ENCODE results near the gene GABRP.

The GABRP gene

DNA sequence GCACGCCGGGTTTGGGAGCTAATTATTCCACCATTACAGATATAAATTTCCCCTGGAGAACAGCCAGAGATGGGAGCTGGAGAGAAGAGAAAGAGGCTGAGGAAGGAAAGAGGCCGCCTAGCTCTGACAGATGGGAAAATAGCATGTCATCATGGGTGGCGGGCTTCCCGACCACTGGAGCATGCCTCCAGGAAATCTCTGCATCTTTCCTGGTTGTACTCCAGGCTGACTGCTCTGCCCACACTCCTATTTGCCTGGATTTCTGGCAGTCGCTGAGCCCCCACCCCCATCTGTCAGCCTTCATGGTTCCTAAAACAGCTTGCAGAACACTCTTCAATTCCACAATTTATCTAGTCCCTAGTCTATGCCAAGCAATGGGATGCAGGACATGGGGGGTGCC lies 14.3 kb upstream of the GABRP start:
- no peak for TF ChIP-seq PPARA (CRISPR knock-in tag; IDR thresholded peaks at IDR 0.05; ENCODE audit: borderline replicate concordance)
- TF ChIP-seq ARNTL (CRISPR knock-in tag; IDR thresholded peaks at IDR 0.05; ENCODE audit: borderline replicate concordance, low read depth): no peak
- no peak for TF ChIP-seq ZFP30 (CRISPR knock-in tag; IDR thresholded peaks at IDR 0.05)
- ATAC-seq: no peak

DNA sequence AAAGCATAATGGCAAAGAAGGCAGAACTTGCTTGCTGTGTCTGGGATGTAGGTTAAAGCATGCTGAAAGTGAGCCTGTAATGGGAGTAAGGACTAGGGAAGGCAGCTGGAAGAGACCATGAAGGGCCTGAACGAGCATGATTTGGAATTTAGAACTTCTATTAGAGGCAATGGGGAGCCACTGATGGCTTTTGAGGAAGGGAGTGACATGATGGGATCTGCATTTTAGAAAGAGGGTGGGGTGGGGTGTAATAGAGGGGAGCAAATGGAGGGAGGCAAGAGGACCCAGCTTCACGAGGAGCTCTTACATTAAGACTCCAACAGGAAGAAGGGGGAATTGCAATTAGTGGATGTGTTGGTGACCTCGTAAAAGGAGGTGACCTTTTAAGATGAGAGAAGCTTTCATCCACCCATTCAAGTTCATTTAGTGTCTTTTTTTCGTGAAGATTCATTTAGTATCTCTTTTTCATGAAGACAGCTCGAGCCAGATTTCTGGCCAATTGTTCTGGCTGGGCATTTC lies 13.6 kb upstream of the GABRP start:
- no peak for ATAC-seq

DNA sequence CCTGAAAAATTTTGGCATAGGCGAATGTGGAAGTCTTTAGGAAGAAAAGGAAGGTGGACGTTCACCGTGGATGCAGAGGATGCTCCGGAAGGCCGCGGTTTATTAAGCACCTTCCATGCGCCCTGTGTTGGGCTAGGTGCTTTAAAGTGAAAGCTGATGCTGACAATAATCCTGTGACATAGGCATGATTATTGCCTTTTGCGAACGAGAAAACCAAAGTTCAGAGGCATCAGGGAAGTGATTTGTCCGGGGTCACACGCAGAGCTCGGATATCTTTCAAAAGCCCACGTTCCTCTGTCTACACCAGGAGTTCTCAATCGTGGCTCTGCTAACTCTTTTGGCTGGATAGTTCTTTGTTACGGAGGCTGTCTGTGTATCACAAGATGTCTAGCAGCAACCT lies 12.0 kb upstream of the GABRP start:
- no peak for ATAC-seq
- TF ChIP-seq ZNF70 (CRISPR knock-in tag; IDR thresholded peaks at IDR 0.05) (no peak), PPARA (CRISPR knock-in tag; IDR thresholded peaks at IDR 0.05; ENCODE audit: borderline replicate concordance) (no peak), ESRRG (CRISPR knock-in tag; IDR thresholded peaks at IDR 0.05) (no peak), OSR1 (CRISPR knock-in tag; IDR thresholded peaks at IDR 0.05) (no peak), ZNF565 (CRISPR knock-in tag; conservative IDR thresholded peaks at IDR 0.05; ENCODE audit: low read depth) (no peak), CSDC2 (CRISPR knock-in tag; IDR thresholded peaks at IDR 0.05) (no peak), BACH2 (CRISPR knock-in tag; IDR thresholded peaks at IDR 0.05; ENCODE audit: borderline replicate concordance) (no peak), ISL1 (CRISPR knock-in tag; IDR thresholded peaks at IDR 0.05) (no peak), ZC3H10 (CRISPR knock-in tag; IDR thresholded peaks at IDR 0.05) (no peak), RARB (CRISPR knock-in tag; IDR thresholded peaks at IDR 0.05) (no peak), TOX (CRISPR knock-in tag; IDR thresholded peaks at IDR 0.05; ENCODE audit: borderline replicate concordance) (no peak)
- TF ChIP-seq, protein P1, sequence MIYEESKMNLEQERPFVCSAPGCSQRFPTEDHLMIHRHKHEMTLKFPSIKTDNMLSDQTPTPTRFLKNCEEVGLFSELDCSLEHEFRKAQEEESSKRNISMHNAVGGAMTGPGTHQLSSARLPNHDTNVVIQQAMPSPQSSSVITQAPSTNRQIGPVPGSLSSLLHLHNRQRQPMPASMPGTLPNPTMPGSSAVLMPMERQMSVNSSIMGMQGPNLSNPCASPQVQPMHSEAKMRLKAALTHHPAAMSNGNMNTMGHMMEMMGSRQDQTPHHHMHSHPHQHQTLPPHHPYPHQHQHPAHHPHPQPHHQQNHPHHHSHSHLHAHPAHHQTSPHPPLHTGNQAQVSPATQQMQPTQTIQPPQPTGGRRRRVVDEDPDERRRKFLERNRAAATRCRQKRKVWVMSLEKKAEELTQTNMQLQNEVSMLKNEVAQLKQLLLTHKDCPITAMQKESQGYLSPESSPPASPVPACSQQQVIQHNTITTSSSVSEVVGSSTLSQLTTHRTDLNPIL (CRISPR knock-in tag; IDR thresholded peaks at IDR 0.05; ENCODE audit: low read depth): no peak
- TF ChIP-seq, protein P2, sequence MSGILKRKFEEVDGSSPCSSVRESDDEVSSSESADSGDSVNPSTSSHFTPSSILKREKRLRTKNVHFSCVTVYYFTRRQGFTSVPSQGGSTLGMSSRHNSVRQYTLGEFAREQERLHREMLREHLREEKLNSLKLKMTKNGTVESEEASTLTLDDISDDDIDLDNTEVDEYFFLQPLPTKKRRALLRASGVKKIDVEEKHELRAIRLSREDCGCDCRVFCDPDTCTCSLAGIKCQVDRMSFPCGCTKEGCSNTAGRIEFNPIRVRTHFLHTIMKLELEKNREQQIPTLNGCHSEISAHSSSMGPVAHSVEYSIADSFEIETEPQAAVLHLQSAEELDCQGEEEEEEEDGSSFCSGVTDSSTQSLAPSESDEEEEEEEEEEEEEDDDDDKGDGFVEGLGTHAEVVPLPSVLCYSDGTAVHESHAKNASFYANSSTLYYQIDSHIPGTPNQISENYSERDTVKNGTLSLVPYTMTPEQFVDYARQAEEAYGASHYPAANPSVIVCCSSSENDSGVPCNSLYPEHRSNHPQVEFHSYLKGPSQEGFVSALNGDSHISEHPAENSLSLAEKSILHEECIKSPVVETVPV (CRISPR knock-in tag; IDR thresholded peaks at IDR 0.05): no peak
- TF ChIP-seq, protein P3, sequence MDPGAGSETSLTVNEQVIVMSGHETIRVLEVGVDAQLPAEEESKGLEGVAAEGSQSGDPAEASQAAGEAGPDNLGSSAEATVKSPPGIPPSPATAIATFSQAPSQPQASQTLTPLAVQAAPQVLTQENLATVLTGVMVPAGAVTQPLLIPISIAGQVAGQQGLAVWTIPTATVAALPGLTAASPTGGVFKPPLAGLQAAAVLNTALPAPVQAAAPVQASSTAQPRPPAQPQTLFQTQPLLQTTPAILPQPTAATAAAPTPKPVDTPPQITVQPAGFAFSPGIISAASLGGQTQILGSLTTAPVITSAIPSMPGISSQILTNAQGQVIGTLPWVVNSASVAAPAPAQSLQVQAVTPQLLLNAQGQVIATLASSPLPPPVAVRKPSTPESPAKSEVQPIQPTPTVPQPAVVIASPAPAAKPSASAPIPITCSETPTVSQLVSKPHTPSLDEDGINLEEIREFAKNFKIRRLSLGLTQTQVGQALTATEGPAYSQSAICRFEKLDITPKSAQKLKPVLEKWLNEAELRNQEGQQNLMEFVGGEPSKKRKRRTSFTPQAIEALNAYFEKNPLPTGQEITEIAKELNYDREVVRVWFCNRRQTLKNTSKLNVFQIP (CRISPR knock-in tag; IDR thresholded peaks at IDR 0.05; ENCODE audit: borderline replicate concordance, low read depth): no peak
- TF ChIP-seq, protein P4, sequence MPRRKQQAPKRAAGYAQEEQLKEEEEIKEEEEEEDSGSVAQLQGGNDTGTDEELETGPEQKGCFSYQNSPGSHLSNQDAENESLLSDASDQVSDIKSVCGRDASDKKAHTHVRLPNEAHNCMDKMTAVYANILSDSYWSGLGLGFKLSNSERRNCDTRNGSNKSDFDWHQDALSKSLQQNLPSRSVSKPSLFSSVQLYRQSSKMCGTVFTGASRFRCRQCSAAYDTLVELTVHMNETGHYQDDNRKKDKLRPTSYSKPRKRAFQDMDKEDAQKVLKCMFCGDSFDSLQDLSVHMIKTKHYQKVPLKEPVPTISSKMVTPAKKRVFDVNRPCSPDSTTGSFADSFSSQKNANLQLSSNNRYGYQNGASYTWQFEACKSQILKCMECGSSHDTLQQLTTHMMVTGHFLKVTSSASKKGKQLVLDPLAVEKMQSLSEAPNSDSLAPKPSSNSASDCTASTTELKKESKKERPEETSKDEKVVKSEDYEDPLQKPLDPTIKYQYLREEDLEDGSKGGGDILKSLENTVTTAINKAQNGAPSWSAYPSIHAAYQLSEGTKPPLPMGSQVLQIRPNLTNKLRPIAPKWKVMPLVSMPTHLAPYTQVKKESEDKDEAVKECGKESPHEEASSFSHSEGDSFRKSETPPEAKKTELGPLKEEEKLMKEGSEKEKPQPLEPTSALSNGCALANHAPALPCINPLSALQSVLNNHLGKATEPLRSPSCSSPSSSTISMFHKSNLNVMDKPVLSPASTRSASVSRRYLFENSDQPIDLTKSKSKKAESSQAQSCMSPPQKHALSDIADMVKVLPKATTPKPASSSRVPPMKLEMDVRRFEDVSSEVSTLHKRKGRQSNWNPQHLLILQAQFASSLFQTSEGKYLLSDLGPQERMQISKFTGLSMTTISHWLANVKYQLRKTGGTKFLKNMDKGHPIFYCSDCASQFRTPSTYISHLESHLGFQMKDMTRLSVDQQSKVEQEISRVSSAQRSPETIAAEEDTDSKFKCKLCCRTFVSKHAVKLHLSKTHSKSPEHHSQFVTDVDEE (CRISPR knock-in tag; IDR thresholded peaks at IDR 0.05): no peak

More for the DNA sequence above, 13.6 kb upstream of the GABRP start:
- TF ChIP-seq ESRRG (CRISPR knock-in tag; IDR thresholded peaks at IDR 0.05) (no peak), ZFP3 (CRISPR knock-in tag; IDR thresholded peaks at IDR 0.05) (no peak)
- TF ChIP-seq, protein P5, sequence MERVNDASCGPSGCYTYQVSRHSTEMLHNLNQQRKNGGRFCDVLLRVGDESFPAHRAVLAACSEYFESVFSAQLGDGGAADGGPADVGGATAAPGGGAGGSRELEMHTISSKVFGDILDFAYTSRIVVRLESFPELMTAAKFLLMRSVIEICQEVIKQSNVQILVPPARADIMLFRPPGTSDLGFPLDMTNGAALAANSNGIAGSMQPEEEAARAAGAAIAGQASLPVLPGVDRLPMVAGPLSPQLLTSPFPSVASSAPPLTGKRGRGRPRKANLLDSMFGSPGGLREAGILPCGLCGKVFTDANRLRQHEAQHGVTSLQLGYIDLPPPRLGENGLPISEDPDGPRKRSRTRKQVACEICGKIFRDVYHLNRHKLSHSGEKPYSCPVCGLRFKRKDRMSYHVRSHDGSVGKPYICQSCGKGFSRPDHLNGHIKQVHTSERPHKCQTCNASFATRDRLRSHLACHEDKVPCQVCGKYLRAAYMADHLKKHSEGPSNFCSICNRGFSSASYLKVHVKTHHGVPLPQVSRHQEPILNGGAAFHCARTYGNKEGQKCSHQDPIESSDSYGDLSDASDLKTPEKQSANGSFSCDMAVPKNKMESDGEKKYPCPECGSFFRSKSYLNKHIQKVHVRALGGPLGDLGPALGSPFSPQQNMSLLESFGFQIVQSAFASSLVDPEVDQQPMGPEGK (CRISPR knock-in tag; IDR thresholded peaks at IDR 0.05; ENCODE audit: borderline replicate concordance): no peak
